ENCODE results near the gene ANKRD36C. TPM values are rescaled to one million over a fixed set of nuclear protein-coding genes. Genes with fewer than 3 reads are reported as not detected.
"Not testable (repeated sequence)": the region's sequence is repeated elsewhere in the genome, so short reads cannot be mapped to it uniquely, and the experiment has no call there.

ANKRD36C gene
- total RNA-seq, 1 experiment from 2014 or later, result 74.4 TPM

- H3K9me3 ChIP-seq (ENCODE audit: low read length); H2AFZ ChIP-seq (ENCODE audit: low read length); H3K27ac ChIP-seq (ENCODE audit: low read length); H3K79me2 ChIP-seq (ENCODE audit: low read length); H3K36me3 ChIP-seq (ENCODE audit: insufficient read depth, low read length); H3K4me1 ChIP-seq (ENCODE audit: low read length); H3K9ac ChIP-seq (ENCODE audit: low read length); H4K20me1 ChIP-seq (ENCODE audit: insufficient read depth, low read depth, low read length); H3K4me3 ChIP-seq (ENCODE audit: low read length); H3K27me3 ChIP-seq (ENCODE audit: low read length); DNase-seq; H3K9me2 ChIP-seq (replicated peaks; ENCODE audit: insufficient read depth, low read length); H3K4me2 ChIP-seq (ENCODE audit: low read depth, low read length, poor library complexity, severe bottlenecking): not testable (repeated sequence)
These were observed 32.1 kb upstream of the ANKRD36C start for GRCh38 chr2:96023701-96024100.

DNA sequence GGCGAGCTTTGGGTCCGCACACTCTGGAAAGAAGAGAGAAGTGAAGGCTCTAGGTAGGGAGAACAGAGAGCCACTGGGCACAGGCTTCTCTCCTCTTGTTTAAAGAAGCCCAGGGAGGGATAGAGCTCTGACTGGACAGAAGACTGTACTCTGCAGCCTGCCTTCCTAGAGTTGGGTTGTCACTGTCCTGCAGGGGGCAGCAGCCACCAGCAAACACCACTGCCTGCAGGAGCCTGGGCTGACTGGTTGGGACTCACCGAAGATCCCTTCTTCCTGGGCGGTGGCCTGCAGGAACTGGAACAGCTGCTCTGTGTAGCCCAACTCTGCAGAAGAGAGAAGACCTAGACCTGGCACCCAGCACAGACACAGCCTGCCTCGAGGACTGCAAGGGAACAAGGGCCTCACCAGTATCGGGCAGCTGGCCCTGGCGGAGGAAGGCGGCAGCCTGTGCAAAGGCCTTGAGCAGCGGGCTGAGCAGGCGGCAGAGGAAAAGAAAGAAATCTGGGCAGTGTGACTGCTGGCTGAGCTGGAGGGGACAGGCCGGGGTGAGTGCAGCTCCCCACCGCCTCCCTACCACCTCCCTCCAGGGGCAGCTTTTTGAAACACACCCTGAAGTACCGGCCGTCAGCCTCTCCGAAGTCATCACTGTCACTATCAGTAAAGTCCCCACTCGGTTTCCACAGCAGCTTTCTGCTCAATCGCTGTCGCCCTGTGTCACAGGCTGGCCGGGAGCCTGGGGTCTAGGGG is 31.2 kb upstream of the ANKRD36C start:
- not testable (repeated sequence) for H3K9me3 ChIP-seq (ENCODE audit: low read length); H2AFZ ChIP-seq (ENCODE audit: low read length); H3K4me2 ChIP-seq (ENCODE audit: low read depth, low read length, poor library complexity, severe bottlenecking); H3K4me3 ChIP-seq (ENCODE audit: low read length); H3K9me2 ChIP-seq (replicated peaks; ENCODE audit: insufficient read depth, low read length); H3K4me1 ChIP-seq (ENCODE audit: low read length); H4K20me1 ChIP-seq (ENCODE audit: insufficient read depth, low read depth, low read length); H3K27ac ChIP-seq (ENCODE audit: low read length); H3K27me3 ChIP-seq (ENCODE audit: low read length); H3K36me3 ChIP-seq (ENCODE audit: insufficient read depth, low read length); H3K79me2 ChIP-seq (ENCODE audit: low read length); H3K9ac ChIP-seq (ENCODE audit: low read length)
- peak; percentile 87 for DNase-seq

GRCh38 chr2:96022126-96022525 is 30.5 kb upstream of the ANKRD36C start:
- H4K20me1 ChIP-seq (ENCODE audit: insufficient read depth, low read depth, low read length); H3K4me2 ChIP-seq (ENCODE audit: low read depth, low read length, poor library complexity, severe bottlenecking); H3K27ac ChIP-seq (ENCODE audit: low read length); H3K27me3 ChIP-seq (ENCODE audit: low read length); H3K4me1 ChIP-seq (ENCODE audit: low read length); H3K79me2 ChIP-seq (ENCODE audit: low read length); DNase-seq; H3K9ac ChIP-seq (ENCODE audit: low read length); H2AFZ ChIP-seq (ENCODE audit: low read length); H3K9me2 ChIP-seq (replicated peaks; ENCODE audit: insufficient read depth, low read length); H3K4me3 ChIP-seq (ENCODE audit: low read length); H3K9me3 ChIP-seq (ENCODE audit: low read length); H3K36me3 ChIP-seq (ENCODE audit: insufficient read depth, low read length): not testable (repeated sequence)

DNA sequence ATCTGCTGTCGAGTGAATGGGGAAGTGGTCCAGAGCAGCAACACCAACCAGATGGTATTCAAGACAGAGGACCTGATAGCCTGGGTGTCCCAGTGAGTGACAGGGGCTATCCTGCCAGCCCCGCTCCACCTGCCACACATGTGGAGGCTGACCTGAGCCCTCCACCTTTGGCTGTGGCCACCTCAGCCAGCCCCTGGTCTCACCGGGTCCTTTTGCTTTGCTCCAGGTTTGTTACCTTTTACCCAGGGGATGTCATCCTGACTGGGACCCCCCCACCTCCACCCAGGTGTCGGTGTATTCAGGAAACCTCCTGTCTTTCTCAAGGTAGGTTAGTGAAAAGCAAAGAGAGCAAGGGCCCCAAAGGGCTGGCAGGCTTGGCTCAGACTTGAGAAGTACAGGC is 29.5 kb upstream of the ANKRD36C start:
- not testable (repeated sequence) for DNase-seq; H4K20me1 ChIP-seq (ENCODE audit: insufficient read depth, low read depth, low read length); H3K4me3 ChIP-seq (ENCODE audit: low read length); H3K9me3 ChIP-seq (ENCODE audit: low read length); H2AFZ ChIP-seq (ENCODE audit: low read length); H3K9me2 ChIP-seq (replicated peaks; ENCODE audit: insufficient read depth, low read length); H3K27me3 ChIP-seq (ENCODE audit: low read length); H3K4me1 ChIP-seq (ENCODE audit: low read length); H3K36me3 ChIP-seq (ENCODE audit: insufficient read depth, low read length); H3K9ac ChIP-seq (ENCODE audit: low read length); H3K27ac ChIP-seq (ENCODE audit: low read length); H3K4me2 ChIP-seq (ENCODE audit: low read depth, low read length, poor library complexity, severe bottlenecking); H3K79me2 ChIP-seq (ENCODE audit: low read length)

DNA sequence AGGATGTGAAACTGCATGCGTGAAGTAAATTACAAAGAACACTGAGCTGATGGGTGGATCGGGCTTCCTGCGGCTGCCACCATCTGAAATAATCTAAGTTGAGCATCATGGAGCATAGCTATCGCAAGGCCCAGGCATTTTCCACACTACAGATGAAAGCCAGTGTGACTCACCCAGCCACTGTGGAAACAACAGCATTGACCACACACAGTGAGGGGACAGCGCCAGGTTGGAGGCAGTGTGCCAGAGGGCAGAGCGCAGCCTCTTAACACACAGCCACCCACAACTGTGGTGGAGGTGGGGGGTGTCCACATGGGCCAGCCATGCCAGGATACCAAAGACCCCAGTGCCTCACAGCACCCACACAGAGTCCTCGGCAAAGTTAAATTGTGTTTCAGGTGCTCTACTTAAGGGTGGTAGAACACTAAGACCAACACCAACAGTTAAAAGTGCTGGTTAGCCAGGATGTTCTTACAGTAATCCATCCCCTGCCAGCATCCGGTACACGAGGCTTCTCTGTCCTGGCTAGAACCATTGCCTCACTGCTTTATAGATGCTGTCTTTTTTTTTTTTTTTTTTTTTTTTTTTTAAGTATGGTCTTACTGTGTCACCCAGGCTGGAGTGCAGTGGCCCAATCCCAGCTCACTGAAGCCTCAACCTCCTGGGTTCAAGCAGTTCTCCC is 28.4 kb upstream of the ANKRD36C start:
- not testable (repeated sequence) for H3K4me2 ChIP-seq (ENCODE audit: low read depth, low read length, poor library complexity, severe bottlenecking); H3K4me1 ChIP-seq (ENCODE audit: low read length); H3K9me3 ChIP-seq (ENCODE audit: low read length); H4K20me1 ChIP-seq (ENCODE audit: insufficient read depth, low read depth, low read length); DNase-seq; H3K79me2 ChIP-seq (ENCODE audit: low read length); H3K36me3 ChIP-seq (ENCODE audit: insufficient read depth, low read length); H3K27me3 ChIP-seq (ENCODE audit: low read length); H3K9me2 ChIP-seq (replicated peaks; ENCODE audit: insufficient read depth, low read length); H3K4me3 ChIP-seq (ENCODE audit: low read length); H3K27ac ChIP-seq (ENCODE audit: low read length); H3K9ac ChIP-seq (ENCODE audit: low read length); H2AFZ ChIP-seq (ENCODE audit: low read length)

DNA sequence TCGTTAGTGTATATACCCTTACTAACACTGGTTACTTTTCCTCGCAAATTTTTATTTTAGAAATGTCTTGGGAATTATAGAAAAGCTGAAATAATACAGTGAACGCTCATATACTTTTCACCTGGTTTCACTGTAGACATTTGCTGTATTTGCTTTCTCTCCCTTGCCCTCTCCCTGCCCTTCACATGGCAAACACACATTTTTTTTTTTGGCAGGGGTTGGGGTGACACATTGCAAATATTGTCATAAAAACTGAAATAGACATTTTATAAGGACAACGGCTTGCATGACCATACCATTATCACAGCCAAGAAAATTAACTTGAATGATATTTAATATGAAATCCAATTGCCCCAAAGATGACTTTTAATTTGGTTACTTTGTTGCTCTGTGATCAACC is 24.7 kb upstream of the ANKRD36C start:
- H3K9ac ChIP-seq (ENCODE audit: low read length); H3K36me3 ChIP-seq (ENCODE audit: insufficient read depth, low read length); DNase-seq; H3K4me1 ChIP-seq (ENCODE audit: low read length); H2AFZ ChIP-seq (ENCODE audit: low read length); H3K27me3 ChIP-seq (ENCODE audit: low read length); H4K20me1 ChIP-seq (ENCODE audit: insufficient read depth, low read depth, low read length); H3K27ac ChIP-seq (ENCODE audit: low read length); H3K79me2 ChIP-seq (ENCODE audit: low read length); H3K4me2 ChIP-seq (ENCODE audit: low read depth, low read length, poor library complexity, severe bottlenecking); H3K9me3 ChIP-seq (ENCODE audit: low read length); H3K9me2 ChIP-seq (replicated peaks; ENCODE audit: insufficient read depth, low read length); H3K4me3 ChIP-seq (ENCODE audit: low read length): not testable (repeated sequence)

DNA sequence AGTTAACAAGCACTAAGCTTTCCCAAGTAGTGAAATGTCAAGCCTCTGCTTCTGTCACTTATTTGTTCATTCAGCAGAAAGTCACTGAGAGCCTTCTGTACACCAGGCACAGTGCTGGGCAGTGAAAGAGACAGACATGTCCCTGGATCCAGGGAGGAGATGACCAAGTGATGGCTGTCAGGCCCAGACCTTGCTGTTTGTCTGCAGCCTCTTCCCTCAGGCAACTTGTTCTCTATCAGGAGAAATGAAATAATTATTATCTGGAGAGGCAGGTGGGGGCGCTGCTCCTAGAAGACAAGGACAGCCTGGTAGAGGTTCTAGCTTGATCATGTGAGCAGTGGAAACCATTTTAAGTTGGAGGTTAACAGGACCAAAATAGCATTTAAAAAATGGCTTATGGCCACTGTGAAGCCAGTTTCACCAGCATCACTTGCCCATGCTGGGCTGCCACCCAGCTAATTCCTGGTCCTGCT is 21.2 kb upstream of the ANKRD36C start:
- H2AFZ ChIP-seq (ENCODE audit: low read length); H3K4me2 ChIP-seq (ENCODE audit: low read depth, low read length, poor library complexity, severe bottlenecking); H3K9ac ChIP-seq (ENCODE audit: low read length); H3K27ac ChIP-seq (ENCODE audit: low read length); DNase-seq; H4K20me1 ChIP-seq (ENCODE audit: insufficient read depth, low read depth, low read length); H3K79me2 ChIP-seq (ENCODE audit: low read length); H3K9me3 ChIP-seq (ENCODE audit: low read length); H3K36me3 ChIP-seq (ENCODE audit: insufficient read depth, low read length); H3K9me2 ChIP-seq (replicated peaks; ENCODE audit: insufficient read depth, low read length); H3K27me3 ChIP-seq (ENCODE audit: low read length); H3K4me1 ChIP-seq (ENCODE audit: low read length); H3K4me3 ChIP-seq (ENCODE audit: low read length): not testable (repeated sequence)

- H3K4me2 ChIP-seq (ENCODE audit: low read depth, low read length, poor library complexity, severe bottlenecking); H3K4me3 ChIP-seq (ENCODE audit: low read length); H3K27me3 ChIP-seq (ENCODE audit: low read length); H3K9me2 ChIP-seq (replicated peaks; ENCODE audit: insufficient read depth, low read length); H4K20me1 ChIP-seq (ENCODE audit: insufficient read depth, low read depth, low read length); H3K27ac ChIP-seq (ENCODE audit: low read length); H2AFZ ChIP-seq (ENCODE audit: low read length); H3K4me1 ChIP-seq (ENCODE audit: low read length); DNase-seq; H3K9ac ChIP-seq (ENCODE audit: low read length); H3K79me2 ChIP-seq (ENCODE audit: low read length); H3K36me3 ChIP-seq (ENCODE audit: insufficient read depth, low read length); H3K9me3 ChIP-seq (ENCODE audit: low read length): not testable (repeated sequence)
These were observed 20.6 kb upstream of the ANKRD36C start for GRCh38 chr2:96012086-96012791.

Data from Karpas-422 (cell line).